Measurements from ENCODE around the gene ALG1L2.
A peak's percentile ranks its signal among the peaks of the same experiment; 100 is the strongest.
"Not testable (repeated sequence)": the region's sequence is repeated elsewhere in the genome, so short reads cannot be mapped to it uniquely, and the experiment has no call there.

The ALG1L2 gene

DNA sequence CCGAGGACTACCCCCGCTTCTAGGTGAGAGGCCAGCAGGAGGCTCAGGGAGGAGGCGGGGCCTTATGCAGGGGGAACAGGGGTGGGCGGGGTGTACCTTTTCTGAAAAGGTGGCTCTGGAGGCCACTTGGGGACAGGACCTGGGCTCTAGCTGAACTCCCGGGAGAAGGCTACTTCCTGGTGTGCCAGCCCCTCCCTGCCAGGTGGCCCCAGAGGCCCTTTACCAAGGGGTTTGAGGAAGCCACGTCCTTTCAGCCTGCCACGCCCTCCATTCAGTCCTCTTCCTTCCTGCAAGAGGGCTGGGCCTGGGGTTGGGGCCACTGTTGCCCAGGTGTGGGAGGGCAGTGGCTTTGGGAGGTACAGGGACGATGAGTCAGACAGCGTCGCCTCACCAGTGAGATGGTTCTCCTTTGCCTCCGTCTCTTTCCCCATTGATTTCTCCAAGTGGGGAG is 12.9 kb downstream of the ALG1L2 start:
- DNase-seq (ENCODE audit: low spot score): not testable (repeated sequence)

DNA sequence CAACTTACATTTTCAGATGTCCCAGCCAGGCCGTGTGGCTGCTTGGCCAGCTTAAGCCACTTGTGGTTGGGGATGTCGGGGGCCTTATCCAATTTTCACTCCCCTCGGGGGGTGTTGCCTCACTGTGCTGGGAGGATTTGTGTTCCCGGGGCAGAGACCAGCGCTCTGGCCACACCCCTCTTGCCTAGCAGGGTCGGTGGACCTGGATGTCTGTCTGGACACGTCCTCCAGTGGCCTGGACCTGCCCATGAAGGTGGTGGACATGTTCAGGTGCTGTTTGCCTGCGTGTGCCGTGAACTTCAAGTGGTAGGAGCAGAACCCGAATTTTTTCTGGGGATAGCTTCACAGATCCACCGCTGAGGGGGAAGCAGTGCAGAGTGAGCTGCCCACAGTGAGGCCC is 14.2 kb downstream of the ALG1L2 start:
- DNase-seq (ENCODE audit: low spot score): not testable (repeated sequence)

DNA sequence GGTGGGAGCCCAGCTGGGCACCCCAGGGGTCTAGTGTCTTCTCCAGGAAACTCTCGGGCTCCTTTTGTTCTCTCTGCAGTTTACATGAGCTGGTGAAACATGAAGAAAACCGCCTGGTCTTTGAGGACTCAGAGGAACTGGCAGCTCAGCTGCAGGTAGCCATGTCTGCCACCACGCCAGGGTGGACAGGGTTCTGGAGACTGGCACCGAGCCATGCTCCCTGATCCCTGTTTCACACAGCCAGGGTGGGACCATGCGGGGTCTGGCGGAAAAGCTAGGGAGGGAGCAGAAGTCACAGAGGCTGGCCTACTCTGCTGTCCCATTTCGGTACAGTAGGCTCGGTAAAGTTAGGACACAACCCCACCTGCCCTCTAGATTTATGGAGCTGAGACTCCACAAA is 15.5 kb downstream of the ALG1L2 start:
- DNase-seq (ENCODE audit: low spot score): not testable (repeated sequence)

DNA sequence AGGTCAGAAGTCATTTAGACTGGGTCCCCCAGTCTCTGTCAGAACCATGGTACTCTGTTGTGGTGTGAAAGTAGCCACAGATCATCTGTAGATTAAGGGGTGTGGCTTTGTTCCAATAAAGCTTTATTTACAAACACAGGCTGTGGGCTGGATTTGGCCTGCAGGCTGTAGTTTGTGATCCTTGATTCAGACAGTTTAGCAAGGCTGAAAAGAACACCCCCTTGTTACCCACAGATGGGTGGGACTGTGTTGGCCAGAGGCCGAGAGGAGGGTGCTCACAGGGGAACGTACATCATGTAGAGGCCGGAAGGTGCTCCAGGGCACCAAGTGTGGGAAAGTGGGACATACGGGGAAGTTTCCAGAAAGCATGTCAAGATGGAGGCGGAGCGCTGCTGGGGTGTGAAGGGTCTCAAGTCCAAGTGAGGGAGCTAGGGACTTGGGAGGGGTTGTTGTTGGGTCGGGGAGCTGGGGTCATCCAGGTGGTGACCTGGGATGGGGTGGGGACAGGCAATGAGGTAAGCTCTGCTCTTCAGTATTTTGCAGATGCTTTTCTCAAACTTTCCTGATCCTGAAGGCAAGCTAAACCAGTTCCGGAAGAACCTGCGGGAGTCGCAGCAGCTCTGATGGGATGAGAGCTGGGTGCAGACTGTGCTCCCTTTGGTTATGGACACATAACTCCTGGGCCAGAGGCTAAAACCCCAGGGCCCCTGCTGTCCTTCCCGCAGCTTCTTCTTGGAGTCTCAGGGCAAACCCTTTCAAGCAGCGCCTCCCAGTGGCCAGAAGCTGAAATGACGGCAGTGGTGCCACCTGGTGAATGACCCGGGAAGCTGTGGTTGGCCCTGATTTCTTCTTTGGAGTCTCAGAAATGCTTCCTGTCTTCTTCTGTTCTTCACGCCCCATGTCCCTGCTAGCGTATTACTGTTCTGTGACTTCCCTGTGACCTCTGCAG is 16.3 kb downstream of the ALG1L2 start:
- not testable (repeated sequence) for DNase-seq (ENCODE audit: low spot score)

DNA sequence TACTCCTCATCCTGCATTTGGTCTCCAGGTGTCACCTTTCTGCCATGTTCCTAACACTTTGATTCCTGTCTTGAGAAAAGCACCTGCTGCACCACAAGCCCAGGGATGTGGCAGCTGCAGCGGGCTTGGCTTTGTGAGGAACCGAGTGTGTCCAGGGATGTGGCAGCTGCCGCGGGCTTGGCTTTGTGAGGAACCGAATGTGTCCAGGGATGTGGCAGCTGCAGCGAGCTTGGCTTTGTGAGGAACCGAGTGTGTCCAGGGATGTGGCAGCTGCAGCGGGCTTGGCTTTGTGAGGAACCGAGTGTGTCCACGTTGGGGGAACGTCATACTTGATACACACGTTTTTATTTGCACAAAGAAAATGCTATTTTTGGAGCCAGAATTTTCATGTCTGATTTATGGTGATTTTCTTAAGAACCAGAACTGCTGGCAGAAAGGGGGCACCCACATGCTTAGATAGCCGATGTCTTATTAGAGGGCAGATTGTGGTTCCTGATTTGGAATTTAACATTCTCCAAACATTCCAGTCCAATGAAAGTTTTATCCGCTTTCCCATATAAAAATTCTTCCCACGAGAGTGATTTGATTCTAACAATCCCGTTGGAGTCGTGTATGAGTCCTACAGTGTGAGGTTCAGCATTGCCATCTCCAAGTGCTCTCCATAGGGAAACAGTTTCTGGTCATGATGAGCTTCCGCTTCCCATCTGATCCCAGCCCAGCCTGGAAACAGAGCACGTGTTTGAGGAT is 17.2 kb downstream of the ALG1L2 start:
- DNase-seq (ENCODE audit: low spot score): not testable (repeated sequence)

DNA sequence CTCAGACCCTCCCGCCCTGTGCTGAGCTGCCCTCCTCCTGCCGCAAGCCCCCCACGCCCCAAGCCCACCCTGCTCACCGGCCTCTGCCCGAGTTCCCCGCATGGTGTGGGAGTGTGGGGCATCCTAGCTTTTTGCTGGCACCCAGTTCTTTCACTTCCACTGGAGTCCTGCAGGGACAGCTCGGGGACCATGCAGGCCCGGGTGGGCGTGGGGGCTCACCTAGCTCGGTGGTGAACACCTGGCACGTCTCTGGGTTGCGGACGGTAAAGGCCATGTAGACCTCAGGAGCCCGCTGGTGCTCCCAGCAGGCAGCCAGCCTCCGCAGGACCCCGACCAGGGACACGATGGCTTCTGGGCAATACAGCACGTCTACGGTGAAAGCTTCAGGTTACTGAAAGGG is 20.9 kb downstream of the ALG1L2 start:
- DNase-seq (ENCODE audit: low spot score): not testable (repeated sequence)

DNA sequence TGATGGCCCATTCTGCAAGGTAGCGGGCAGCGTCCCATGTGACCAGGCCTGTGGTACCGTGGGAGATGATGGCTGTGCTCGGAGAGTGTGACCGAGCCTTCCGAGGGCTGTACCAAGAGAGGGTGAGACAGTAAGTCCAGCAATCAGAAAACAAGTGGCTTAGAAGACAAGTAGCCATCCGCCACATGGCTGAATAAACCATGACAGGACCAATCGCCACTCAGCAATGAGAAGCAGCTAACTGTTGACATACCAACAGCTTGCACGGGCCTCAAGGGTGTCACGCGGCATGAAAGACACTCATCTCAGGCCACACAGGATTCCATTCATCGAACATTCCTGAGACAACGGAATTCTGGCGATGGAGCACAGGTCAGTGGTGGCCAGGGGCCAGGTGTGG is 22.6 kb downstream of the ALG1L2 start:
- DNase-seq (ENCODE audit: low spot score): not testable (repeated sequence)

DNA sequence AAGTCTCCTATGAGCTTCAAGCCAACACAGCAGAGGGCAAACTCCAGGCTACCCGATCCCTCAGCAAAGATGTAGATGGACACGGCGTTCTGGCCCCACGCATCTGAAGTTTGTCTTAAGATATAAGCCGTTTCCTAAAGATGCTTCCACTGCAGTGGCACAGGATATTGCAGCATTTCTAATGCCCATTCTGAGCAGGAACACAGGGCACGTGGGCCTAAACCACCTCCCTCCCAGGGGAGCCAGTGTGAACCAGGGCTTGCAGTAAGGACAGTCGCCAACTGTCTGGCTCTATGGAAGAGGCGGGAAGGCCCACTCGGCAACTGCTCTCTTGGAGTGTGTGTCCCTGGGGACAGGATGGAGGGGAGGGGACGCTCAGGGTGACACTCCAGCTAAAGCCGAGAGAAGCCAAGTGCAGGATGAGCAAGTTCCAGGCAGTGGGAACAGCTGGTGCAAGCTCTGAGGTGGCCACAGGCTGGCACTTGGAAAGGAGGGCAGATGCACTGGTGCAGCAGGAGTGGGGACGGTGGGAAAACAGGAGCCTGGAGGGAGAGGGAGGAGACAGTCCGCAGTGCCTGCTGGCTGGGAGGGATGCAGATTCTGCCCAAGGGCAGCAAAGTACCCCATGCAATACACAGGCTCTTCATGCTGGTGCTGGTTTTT is 25.8 kb downstream of the ALG1L2 start:
- not testable (repeated sequence) for DNase-seq (ENCODE audit: low spot score)

DNA sequence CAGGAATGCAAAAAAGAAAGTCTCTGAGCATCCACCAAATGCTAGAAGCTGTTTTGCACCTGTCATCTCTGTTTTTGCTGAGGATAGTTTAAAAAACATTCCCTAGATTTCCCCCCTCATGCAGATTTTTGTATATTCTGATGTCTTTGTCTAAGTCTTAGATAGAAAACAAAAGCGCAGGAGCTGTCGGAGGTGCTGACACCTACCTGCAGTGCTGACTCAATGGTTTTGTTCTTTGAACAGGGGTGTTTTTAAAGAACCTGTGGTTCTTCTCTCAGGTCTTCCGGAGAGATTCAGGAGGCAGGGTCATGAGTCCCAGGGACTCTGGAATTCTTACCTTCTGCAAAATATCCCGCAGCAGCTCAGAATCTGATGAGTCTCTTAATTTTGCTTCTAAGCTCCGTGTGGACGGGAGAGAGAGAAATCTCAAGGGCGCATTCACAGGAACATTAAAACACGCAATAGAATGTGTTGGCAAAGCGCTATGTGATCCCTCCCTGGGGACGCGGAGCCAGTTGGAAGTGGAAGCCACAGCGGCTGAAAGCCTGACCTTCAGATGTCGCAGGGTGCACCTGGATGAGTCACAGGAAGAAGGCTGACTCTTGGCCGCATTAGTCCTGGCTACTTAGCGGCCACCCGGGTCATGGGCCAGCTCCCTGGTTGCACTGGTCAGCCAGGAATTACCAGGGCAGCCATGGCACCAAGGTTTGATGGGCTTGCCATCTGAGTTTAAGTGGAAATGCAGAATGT is 27.4 kb downstream of the ALG1L2 start:
- not testable (repeated sequence) for DNase-seq (ENCODE audit: low spot score)

DNA sequence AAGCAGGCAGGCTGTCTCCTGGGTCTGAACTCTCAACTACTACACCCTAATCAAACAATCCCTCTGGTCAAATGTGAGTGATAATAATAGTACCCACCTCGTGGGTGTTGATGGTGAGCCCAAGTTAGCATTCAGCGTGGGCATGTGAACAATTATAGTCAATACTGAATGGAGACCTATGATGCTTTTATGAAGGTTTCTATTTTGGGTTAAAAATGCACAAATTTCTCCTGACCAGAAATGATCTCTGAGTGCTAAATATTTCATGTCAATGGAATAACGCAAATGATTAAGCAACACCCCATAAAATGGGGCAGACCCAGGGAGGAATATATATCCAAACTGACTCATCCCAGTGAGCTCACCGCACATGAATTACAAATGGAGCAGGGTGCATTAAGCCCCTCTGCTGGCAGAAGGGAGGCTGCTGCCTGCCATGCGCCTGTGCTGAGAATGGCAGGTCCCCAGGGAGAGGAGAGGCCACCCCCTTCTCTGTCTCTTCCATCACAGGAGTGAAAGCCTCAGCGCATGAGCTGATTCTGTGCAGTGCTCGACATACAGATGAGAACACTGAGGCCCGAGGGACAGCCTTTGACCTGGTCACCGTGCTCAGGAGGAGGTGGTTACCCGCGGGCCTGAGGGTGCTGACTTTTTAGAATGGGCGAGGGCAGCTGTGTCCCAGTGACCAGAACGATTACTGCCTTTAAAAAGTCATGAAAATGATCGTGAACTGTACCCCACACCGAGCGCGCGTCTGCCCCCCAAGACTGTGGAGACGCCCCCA is 28.9 kb downstream of the ALG1L2 start:
- DNase-seq (ENCODE audit: low spot score): not testable (repeated sequence)

DNA sequence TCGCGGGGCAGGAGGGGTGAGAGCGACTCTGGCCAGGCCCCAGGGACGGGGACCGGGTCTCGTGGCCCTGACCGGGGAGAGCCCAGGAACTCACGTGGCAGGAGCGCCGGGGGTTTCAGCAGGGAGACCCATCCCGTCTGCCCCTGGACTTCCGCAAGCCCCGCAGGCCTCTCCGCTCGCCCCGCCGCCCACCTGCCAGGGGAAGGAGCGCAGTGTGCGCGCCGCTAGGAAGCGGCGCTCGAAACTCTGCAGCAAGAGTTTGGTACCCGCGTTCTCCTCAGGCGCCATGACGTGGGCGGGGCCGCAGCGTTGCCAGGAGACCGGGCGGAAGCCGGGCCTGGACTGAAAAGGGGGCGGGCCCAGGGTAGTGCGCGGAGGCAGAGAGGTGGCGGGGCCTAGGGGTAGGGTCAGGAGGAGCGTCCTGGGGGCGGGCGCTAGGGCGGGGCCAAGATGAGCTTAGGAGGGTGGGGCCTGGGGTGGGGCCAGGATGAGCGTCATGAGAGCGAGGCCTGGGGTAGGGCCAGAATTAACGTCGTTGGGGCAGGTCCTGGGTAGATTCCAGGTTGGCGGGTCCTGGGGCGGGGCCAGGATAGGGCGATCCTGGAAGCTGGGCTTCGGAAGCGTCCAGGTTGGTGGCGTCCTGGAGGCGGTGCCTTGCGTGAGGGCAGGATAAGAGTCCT is 29.7 kb downstream of the ALG1L2 start:
- DNase-seq (ENCODE audit: low spot score): peak; percentile 89

DNA sequence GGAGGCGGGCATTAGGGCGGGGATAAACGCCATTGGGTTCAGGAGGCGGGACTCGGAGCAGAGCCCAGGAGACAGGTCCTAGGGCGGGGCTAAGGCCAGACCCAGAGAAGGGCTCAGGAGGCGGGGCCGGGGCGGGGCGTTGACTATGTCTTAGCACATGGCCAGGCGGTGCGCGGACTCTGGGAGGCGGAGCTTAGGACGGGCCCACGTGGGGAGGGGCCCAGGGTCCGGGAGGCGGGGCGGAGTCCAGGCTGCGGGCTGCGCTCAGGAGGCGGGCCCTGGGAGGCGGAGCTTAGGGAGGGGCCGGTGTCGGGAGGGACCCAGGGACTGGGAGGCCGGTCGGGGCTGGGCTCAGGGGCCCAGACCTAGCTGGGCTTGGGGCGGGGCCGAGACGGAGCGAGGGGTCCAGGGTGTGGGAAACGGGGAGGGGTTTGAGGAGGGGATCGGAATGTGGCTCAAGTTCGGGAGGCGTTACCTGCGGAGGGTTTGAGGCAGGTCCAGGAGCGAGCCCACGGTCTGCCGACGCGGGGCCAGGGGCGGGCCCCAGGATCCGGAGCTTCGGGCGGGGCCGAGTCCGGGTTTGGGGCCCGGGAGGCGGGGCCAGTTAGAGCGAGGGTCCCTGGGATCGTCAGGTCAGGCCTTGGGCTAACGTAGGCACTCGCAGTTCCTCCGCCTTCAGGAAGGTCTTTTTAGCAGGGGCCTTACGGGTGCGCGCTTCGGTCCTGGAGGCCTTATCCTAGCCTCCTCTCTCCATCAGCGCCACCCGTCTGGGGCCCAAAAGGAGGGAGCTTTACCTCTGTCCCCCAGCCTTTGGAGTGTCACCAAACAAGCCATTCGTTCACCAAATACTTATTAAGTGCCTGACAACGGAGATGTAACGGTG is 30.5 kb downstream of the ALG1L2 start:
- not testable (repeated sequence) for DNase-seq (ENCODE audit: low spot score)

DNA sequence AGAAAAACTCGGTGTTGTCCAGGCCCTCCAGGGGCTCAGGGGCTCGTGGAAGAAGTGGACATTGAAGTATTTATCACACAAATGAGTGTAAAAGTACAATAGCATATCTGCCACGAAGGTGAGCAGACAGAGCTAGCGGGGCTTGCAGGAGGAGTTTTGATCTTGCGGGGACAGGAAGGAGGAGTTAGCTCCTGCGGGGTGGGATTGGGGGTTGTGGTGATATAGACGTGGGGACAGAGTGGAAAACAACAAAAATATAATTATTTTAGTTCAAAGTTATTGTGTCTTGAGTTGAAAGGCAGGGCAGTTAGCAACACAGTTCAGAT is 31.1 kb downstream of the ALG1L2 start:
- not testable (repeated sequence) for DNase-seq (ENCODE audit: low spot score)

DNA sequence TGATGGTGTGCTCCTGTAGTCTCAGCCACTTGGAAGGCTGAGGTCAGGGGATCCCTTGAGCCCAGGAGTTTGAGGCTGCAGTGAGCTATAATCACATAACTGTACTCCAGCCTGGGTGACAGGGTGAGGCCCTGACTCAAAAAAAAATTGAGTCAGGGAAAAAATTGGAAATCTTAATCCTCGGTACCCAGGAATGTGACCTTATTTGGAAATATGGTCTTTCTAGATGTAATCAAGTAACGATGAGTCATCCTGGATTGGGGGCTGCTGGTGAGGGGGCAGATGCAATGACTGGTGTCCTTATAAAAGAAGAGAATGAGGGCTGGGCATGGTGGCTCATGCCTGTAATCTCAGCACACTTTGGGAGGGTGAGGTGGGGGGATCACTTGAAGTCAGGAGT is 33.8 kb downstream of the ALG1L2 start:
- not testable (repeated sequence) for DNase-seq (ENCODE audit: low spot score)

DNA sequence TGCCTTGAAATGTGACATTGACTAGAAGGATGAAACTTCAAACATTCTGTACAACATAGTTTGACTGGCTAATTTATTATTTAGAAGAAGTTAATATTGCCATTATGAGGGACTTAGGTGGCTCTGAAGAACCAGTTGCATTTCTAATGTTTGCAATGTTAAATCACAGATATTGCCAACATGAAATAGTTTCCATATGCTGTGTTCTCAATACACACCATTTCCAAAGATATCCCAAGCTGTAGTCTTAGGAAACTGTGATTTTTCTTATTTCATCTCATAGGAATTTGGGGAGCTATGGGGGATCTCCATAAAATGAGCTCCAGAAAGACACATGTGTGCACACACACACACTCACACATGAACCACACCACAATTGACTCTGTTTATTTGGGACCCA is 36.3 kb downstream of the ALG1L2 start:
- DNase-seq (ENCODE audit: low spot score): no peak

DNA sequence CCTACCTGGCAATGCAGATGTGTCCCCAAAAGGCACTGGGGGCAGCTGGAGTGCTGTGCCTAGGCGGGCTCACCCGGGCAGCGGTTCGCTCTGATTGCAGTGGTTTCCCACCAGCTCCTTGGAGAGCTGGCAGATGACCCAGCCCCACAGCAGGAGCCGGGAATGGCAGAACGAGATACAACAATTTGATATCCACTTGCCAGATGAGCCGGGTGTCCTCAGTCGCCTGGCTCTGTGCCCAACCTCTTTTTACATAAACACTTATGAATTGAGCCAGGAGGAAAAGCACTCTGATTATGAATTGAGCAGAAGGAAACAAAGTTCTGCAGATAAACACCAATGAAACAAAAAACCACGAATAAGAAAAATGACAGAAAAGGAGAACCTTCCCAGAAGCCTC is 38.2 kb downstream of the ALG1L2 start:
- not testable (repeated sequence) for DNase-seq (ENCODE audit: low spot score)

DNA sequence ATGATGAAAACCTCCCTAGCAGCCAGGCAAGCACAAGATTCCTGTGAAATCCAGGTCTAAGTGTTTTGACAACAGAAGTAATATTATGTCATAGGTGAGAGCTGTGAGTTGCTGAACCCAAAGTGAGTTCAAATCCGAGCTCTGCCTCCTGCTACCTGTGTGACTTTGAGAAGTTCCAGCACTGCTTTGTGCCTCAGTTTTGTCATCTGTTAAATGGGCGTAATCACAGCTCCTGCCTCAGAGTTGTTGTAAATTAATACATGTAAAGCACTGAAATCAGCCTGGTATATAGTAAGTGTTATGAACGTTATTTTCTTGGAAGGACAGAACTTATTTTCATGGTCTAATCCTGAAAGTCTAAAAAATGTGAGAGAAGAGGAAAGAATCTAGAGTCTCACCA is 38.7 kb downstream of the ALG1L2 start:
- not testable (repeated sequence) for DNase-seq (ENCODE audit: low spot score)

DNA sequence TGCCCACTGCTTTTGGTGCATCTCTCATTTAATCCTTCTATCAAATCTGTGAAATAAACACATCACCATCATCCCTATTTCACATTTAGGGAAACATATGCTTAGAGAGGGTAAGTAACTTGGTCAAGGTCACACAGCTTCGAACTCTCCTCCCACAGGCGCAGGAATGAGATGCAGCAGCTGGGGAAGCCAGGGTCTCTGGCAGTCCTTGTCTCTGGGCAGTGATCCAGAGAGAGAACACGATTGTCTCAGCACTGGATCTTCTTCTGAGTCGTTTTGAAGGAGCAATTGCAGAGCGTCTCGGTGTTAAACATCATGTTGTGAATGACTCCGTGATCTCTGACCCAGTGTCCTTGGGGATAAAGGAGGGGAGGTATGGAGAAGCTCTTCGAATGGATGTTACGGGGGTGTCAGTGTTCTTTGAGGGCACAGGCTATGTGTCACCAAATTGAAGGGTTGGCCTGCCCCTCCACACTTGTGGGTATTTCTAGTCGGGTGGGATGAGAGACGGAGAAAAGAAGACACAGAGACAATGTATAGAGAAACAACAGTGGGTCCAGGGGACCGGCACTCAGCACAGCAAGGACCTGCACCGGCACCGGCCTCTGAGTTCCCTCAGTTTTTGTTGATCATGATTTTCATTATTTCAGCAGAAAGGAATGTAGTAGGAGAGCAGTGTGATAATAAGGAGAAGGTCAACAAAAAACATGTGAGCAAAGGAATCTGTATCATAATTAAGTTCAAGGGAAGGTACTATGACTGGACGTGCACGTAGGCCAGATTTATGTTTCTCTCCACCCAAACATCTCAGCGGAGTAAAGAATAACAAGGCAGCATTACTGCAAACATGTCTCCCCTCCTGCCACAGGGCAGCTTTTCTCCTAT is 41.5 kb downstream of the ALG1L2 start:
- DNase-seq (ENCODE audit: low spot score): not testable (repeated sequence)

All from COLO829 (cell line).